Measurements from ENCODE around the gene CYGB.

CYGB gene

GRCh38 chr17:76478097-76478496, 59.4 kb downstream of the CYGB start:
- DNase-seq (ENCODE audit: low read depth, low spot score) = no peak
- TF ChIP-seq CTCF (IDR thresholded peaks at IDR 0.05; ENCODE audit: low read depth, low read length) = no peak
- H3K4me3 ChIP-seq (ENCODE audit: low read depth, low read length) = no peak overlapping the region
- in situ Hi-C loops (cut with HindIII; ENCODE audit: low sequenced_read_pairs) = no loop called here

- in situ Hi-C loops (cut with HindIII; ENCODE audit: low sequenced_read_pairs) = no loop called here
- no peak for DNase-seq (ENCODE audit: low read depth, low spot score)
- TF ChIP-seq CTCF (IDR thresholded peaks at IDR 0.05; ENCODE audit: low read depth, low read length) = no peak
- no peak overlapping the region for H3K4me3 ChIP-seq (ENCODE audit: low read depth, low read length)
These were observed 59.9 kb downstream of the CYGB start for GRCh38 chr17:76477576-76477975.

All from astrocyte of the spinal cord (primary cell).